ENCODE results near the gene STX1A. TPM values are rescaled to one million over a fixed set of nuclear protein-coding genes. Genes with fewer than 3 reads are reported as not detected.
A peak's percentile ranks its signal among the peaks of the same experiment; 100 is the strongest.

Gene STX1A
- total and polyA plus RNA-seq, 2 of the 13 experiments (the other 11 are each of a cell fraction or from before 2014, with no cell fraction given), result 6.1 to 12.2 TPM

DNA sequence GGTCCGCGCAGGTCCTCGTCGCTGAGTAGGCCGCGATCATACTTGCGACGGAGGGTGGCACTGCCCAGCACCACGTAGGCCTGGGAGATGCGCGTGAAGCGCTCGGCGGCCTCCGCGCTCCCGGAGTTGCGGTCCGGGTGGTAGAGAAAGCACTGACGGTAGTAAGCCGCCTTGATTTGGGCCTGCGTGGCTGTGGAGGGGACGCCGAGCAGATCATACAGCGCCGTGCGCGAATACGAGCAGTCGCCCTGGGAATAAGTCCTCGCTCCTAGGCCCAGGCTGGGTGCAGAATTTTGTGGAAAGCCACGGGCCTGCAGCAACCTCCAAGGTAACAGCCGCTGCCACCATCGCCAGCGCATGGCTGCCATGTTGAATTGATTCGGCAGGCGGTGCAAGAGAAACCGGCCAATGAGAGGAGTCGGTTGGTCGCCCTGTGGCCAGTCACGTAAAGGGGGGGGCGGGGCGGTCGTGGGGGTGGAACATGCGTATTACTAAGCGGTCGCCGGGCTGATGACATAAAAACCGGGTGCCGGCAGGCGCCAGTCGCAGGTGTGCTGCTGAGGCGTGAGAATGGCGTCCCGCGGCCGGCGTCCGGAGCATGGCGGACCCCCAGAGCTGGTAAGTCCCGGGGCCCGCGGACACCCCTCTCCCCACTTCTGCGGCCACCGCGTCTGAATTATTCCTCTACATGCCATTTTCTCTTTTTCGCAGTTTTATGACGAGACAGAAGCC, 36.2 kb downstream of the STX1A start, which contains the start of the genes BUD23 and DNAJC30 (continued):
- TF ChIP-seq ZNF781 (CRISPR knock-in tag; IDR thresholded peaks at IDR 0.05; ENCODE audit: borderline replicate concordance, not compliant biosample characterization) (peak; percentile 51), XBP1 (CRISPR knock-in tag; IDR thresholded peaks at IDR 0.05) (no peak), SALL1 (CRISPR knock-in tag; IDR thresholded peaks at IDR 0.05) (peak; percentile 50; the same call in 1 of the 2 replicates), MZF1 (CRISPR knock-in tag; IDR thresholded peaks at IDR 0.05; ENCODE audit: borderline replicate concordance) (no peak), ZEB1 (IDR thresholded peaks at IDR 0.05; ENCODE audit: insufficient replicate concordance, low read depth) (no peak), ZNF205 (CRISPR knock-in tag; IDR thresholded peaks at IDR 0.05) (no peak), CEBPB (IDR thresholded peaks at IDR 0.05; ENCODE audit: borderline replicate concordance, low read depth, low read length) (no peak), MXD4 (CRISPR knock-in tag; IDR thresholded peaks at IDR 0.05) (no peak; the same call in 1 of the 2 replicates), ZNF264 (CRISPR knock-in tag; IDR thresholded peaks at IDR 0.05) (no peak), STAG1 (CRISPR knock-in tag; IDR thresholded peaks at IDR 0.05) (0 out of 2 replicates have a peak, but pooled peaks have one; percentile 2), KMT2A (CRISPR knock-in tag; IDR thresholded peaks at IDR 0.05) (peak; percentile 61; the same call in 1 of the 2 replicates), ZNF678 (CRISPR knock-in tag; IDR thresholded peaks at IDR 0.05) (no peak), ZNF83 (CRISPR knock-in tag; IDR thresholded peaks at IDR 0.05; ENCODE audit: borderline replicate concordance) (0 out of 2 replicates have a peak, but pooled peaks have one; percentile 30), SAFB2 (CRISPR knock-in tag; IDR thresholded peaks at IDR 0.05; ENCODE audit: borderline replicate concordance, low read depth) (0 out of 2 replicates have a peak, but pooled peaks have one; percentile 52), KAT8 (CRISPR knock-in tag; IDR thresholded peaks at IDR 0.05) (peak; percentile 95), ZNF724P (CRISPR knock-in tag; IDR thresholded peaks at IDR 0.05; ENCODE audit: borderline replicate concordance) (peak; percentile 83; the same call in 1 of the 2 replicates), NFIB (CRISPR knock-in tag; IDR thresholded peaks at IDR 0.05; ENCODE audit: borderline replicate concordance) (no peak)
- TF ChIP-seq, protein P1, sequence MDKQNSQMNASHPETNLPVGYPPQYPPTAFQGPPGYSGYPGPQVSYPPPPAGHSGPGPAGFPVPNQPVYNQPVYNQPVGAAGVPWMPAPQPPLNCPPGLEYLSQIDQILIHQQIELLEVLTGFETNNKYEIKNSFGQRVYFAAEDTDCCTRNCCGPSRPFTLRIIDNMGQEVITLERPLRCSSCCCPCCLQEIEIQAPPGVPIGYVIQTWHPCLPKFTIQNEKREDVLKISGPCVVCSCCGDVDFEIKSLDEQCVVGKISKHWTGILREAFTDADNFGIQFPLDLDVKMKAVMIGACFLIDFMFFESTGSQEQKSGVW (CRISPR knock-in tag; IDR thresholded peaks at IDR 0.05; ENCODE audit: borderline replicate concordance), result no peak
- TF ChIP-seq, protein P2, sequence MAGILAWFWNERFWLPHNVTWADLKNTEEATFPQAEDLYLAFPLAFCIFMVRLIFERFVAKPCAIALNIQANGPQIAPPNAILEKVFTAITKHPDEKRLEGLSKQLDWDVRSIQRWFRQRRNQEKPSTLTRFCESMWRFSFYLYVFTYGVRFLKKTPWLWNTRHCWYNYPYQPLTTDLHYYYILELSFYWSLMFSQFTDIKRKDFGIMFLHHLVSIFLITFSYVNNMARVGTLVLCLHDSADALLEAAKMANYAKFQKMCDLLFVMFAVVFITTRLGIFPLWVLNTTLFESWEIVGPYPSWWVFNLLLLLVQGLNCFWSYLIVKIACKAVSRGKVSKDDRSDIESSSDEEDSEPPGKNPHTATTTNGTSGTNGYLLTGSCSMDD (CRISPR knock-in tag; IDR thresholded peaks at IDR 0.05), result no peak
- TF ChIP-seq, protein P3, sequence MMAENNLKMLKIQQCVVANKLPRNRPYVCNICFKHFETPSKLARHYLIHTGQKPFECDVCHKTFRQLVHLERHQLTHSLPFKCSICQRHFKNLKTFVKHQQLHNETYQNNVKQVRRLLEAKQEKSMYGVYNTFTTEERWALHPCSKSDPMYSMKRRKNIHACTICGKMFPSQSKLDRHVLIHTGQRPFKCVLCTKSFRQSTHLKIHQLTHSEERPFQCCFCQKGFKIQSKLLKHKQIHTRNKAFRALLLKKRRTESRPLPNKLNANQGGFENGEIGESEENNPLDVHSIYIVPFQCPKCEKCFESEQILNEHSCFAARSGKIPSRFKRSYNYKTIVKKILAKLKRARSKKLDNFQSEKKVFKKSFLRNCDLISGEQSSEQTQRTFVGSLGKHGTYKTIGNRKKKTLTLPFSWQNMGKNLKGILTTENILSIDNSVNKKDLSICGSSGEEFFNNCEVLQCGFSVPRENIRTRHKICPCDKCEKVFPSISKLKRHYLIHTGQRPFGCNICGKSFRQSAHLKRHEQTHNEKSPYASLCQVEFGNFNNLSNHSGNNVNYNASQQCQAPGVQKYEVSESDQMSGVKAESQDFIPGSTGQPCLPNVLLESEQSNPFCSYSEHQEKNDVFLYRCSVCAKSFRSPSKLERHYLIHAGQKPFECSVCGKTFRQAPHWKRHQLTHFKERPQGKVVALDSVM (CRISPR knock-in tag; IDR thresholded peaks at IDR 0.05), result no peak
- TF ChIP-seq, protein P4, sequence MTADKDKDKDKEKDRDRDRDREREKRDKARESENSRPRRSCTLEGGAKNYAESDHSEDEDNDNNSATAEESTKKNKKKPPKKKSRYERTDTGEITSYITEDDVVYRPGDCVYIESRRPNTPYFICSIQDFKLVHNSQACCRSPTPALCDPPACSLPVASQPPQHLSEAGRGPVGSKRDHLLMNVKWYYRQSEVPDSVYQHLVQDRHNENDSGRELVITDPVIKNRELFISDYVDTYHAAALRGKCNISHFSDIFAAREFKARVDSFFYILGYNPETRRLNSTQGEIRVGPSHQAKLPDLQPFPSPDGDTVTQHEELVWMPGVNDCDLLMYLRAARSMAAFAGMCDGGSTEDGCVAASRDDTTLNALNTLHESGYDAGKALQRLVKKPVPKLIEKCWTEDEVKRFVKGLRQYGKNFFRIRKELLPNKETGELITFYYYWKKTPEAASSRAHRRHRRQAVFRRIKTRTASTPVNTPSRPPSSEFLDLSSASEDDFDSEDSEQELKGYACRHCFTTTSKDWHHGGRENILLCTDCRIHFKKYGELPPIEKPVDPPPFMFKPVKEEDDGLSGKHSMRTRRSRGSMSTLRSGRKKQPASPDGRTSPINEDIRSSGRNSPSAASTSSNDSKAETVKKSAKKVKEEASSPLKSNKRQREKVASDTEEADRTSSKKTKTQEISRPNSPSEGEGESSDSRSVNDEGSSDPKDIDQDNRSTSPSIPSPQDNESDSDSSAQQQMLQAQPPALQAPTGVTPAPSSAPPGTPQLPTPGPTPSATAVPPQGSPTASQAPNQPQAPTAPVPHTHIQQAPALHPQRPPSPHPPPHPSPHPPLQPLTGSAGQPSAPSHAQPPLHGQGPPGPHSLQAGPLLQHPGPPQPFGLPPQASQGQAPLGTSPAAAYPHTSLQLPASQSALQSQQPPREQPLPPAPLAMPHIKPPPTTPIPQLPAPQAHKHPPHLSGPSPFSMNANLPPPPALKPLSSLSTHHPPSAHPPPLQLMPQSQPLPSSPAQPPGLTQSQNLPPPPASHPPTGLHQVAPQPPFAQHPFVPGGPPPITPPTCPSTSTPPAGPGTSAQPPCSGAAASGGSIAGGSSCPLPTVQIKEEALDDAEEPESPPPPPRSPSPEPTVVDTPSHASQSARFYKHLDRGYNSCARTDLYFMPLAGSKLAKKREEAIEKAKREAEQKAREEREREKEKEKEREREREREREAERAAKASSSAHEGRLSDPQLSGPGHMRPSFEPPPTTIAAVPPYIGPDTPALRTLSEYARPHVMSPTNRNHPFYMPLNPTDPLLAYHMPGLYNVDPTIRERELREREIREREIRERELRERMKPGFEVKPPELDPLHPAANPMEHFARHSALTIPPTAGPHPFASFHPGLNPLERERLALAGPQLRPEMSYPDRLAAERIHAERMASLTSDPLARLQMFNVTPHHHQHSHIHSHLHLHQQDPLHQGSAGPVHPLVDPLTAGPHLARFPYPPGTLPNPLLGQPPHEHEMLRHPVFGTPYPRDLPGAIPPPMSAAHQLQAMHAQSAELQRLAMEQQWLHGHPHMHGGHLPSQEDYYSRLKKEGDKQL (CRISPR knock-in tag; IDR thresholded peaks at IDR 0.05; ENCODE audit: low read depth), result no peak
